Glomerular endothelial cell (primary cell): ENCODE data around the gene RPL32. TPM values are rescaled to one million over a fixed set of nuclear protein-coding genes. Genes with fewer than 3 reads are reported as not detected.
"Not testable (repeated sequence)": the region's sequence is repeated elsewhere in the genome, so short reads cannot be mapped to it uniquely, and the experiment has no call there.

Experiments used
- DNase-seq: peaks from one replicate; pipeline ENCODE4 v3.0.0-alpha.2; 2011; ENCODE audit warnings: low read depth, low spot score; ENCODE audit errors: extremely low read depth
- total RNA-seq: library from RNA; depleted of rRNA; stranded (reverse); fragments of >200 nt; gene quantifications from 2 replicates; pipeline ENCODE4 v1.2.3, GENCODE V29; 2015

Gene RPL32
- 1,083 and 1,357 TPM in 2 replicates for total RNA-seq

- peak; percentile 96 for DNase-seq
Measured at GRCh38 chr3:12841149-12841969, at the start of gene RPL32. RPL32 (minus strand) TSS chr3:12841565; CDS start chr3:12840237, 1,328 bp downstream.

GRCh38 chr3:12890610-12891390 lies 49.4 kb upstream of the RPL32 start:
- no peak for DNase-seq

- DNase-seq, result no peak
Measured at GRCh38 chr3:12886736-12887135, 45.4 kb upstream of the RPL32 start.

- DNase-seq, result no peak
Measured at GRCh38 chr3:12886106-12886679, 44.8 kb upstream of the RPL32 start.

GRCh38 chr3:12885583-12885930 lies 44.2 kb upstream of the RPL32 start:
- DNase-seq, result no peak

- no peak for DNase-seq
Measured at GRCh38 chr3:12884790-12885582, 43.6 kb upstream of the RPL32 start.

GRCh38 chr3:12884186-12884680 lies 42.9 kb upstream of the RPL32 start:
- DNase-seq, result no peak

GRCh38 chr3:12882336-12883310 lies 41.3 kb upstream of the RPL32 start:
- no peak for DNase-seq

GRCh38 chr3:12881858-12882257 lies 40.5 kb upstream of the RPL32 start:
- not testable (repeated sequence) for DNase-seq

- DNase-seq, result no peak
Measured at GRCh38 chr3:12879191-12879815, 37.9 kb upstream of the RPL32 start.

- DNase-seq, result not testable (repeated sequence)
Measured at GRCh38 chr3:12878758-12879157, 37.4 kb upstream of the RPL32 start.

- DNase-seq, result no peak
Measured at GRCh38 chr3:12878141-12878574, 36.8 kb upstream of the RPL32 start.

GRCh38 chr3:12877040-12877439 lies 35.7 kb upstream of the RPL32 start:
- no peak for DNase-seq

- DNase-seq, result no peak
Measured at GRCh38 chr3:12875857-12876836, 34.8 kb upstream of the RPL32 start.

- DNase-seq, result no peak
Measured at GRCh38 chr3:12871404-12871983, 30.1 kb upstream of the RPL32 start.

GRCh38 chr3:12870942-12871341 lies 29.6 kb upstream of the RPL32 start:
- no peak for DNase-seq

- DNase-seq, result no peak
Measured at GRCh38 chr3:12869035-12869621, 27.8 kb upstream of the RPL32 start.
